Left lung (tissue), 10 donors: Measurements from ENCODE around the gene ATP10B. TPM values are rescaled to one million over a fixed set of nuclear protein-coding genes. Genes with fewer than 3 reads are reported as not detected.

Source experiments
- ATAC-seq: fragments of 200-7000 bp; cut with Tn5 transposase; one replicate; pipeline ENCODE4 v1.9.1; 2020; ENCODE audit warnings: moderate library complexity
- DNase-seq, 4 donors: peaks; one replicate each; pipeline ENCODE4 v3.0.0-alpha.2; 2013 to 2020
- H3K27ac ChIP-seq, 2 donors: fragments of 200-600 bp; sonication (generic) in 1 of 2; one replicate each; pipeline versions ENCODE4 v1.5.0 to v1.8.0; 2020 to 2021
- H3K27me3 ChIP-seq, 2 donors: fragments of 200-600 bp; sonication (generic) in 1 of 2; one replicate each; pipeline versions ENCODE4 v1.5.0 to v1.8.0; 2020 to 2021
- H3K36me3 ChIP-seq, 2 donors: fragments of 200-600 bp; sonication (generic) in 1 of 2; one replicate each; pipeline versions ENCODE4 v1.5.0 to v1.8.0; 2020 to 2021
- H3K4me1 ChIP-seq, 2 donors: fragments of 200-600 bp; one replicate each; pipeline ENCODE4 v1.8.0; 2021
- H3K4me3 ChIP-seq, 2 donors: fragments of 200-600 bp; sonication (generic) in 1 of 2; one replicate each; pipeline versions ENCODE4 v1.5.0 to v1.8.0; 2020 to 2021; ENCODE audit warnings: mild to moderate bottlenecking in 1 of 2
- H3K9me3 ChIP-seq, 2 donors: fragments of 200-600 bp; sonication (generic) in 1 of 2; one replicate each; pipeline versions ENCODE4 v1.5.0 to v1.8.0; 2020 to 2021
- CTCF ChIP-seq, 2 donors: fragments of 200-600 bp; sonication (generic) in 1 of 2; IDR thresholded peaks; one replicate each; pipeline versions ENCODE4 v1.5.0 to v1.8.0; 2021; ENCODE audit warnings: antibody characterized with exemption in 2 of 2
- intact Hi-C, 2 donors: fragments of 100-400 bp; cut with DNase I; formaldehyde crosslinking; loops; one replicate each; pipeline versions ENCODE4 v1.11.2 to v1.14.2; 2022
- polyA plus RNA-seq, 6 donors: library from polyadenylated mRNA; unstranded; fragments of 120-200 nt; gene quantifications; one replicate each; pipeline ENCODE4 v1.2.1, GENCODE V29; 2013; ENCODE audit not compliant: insufficient read length in 6 of 6
- total RNA-seq, 2 donors: library from RNA; stranded (reverse); fragmentation: NEBNext Ultra II Directional; extraction: Animal tissue kit (Norgen Biotek cat#: 25700); gene quantifications; one replicate each; pipeline ENCODE4 v1.2.1, GENCODE V29; 2021
- donor health status: DM: no; HTN: yes; CAD: no.
- donor health status: DM: no; HTN: no; CAD: no.

The ATP10B gene
- total and polyA plus RNA-seq, 8 donors, result 0.09 to 0.55 (median 0.37) TPM

- no peak for TF ChIP-seq CTCF (IDR thresholded peaks at IDR 0.05)
- no peak for ATAC-seq
- no peaks in the 10 kb centered on the region for H3K4me1 ChIP-seq
- intact Hi-C loops, result no loop called here
- H3K27ac ChIP-seq, result no peak overlapping the region
- DNase-seq, result no peak
- no peaks in the 10 kb centered on the region for H3K9me3 ChIP-seq
- H3K4me3 ChIP-seq, result no peak overlapping the region
- no peaks in the 10 kb centered on the region for H3K36me3 ChIP-seq
- H3K27me3 ChIP-seq, result no peaks in the 10 kb centered on the region
Measured at GRCh38 chr5:160534125-160534524, 317.9 kb downstream of the ATP10B start.

GRCh38 chr5:160525471-160526261, 326.3 kb downstream of the ATP10B start:
- TF ChIP-seq CTCF (IDR thresholded peaks at IDR 0.05), result no peak
- DNase-seq, result no peak
- Histone ChIP-seq H3K4me1 (no peaks in the 10 kb centered on the region), H3K27me3 (no peaks in the 10 kb centered on the region), H3K9me3 (no peaks in the 10 kb centered on the region), H3K4me3 (no peak overlapping the region), H3K27ac (no peak overlapping the region), H3K36me3 (no peaks in the 10 kb centered on the region)
- intact Hi-C loops, result no loop called here
- no peak for ATAC-seq

GRCh38 chr5:160524827-160525226, 327.2 kb downstream of the ATP10B start:
- TF ChIP-seq CTCF (IDR thresholded peaks at IDR 0.05), result no peak
- Histone ChIP-seq H3K27me3 (no peaks in the 10 kb centered on the region), H3K27ac (no peak overlapping the region), H3K4me1 (no peaks in the 10 kb centered on the region), H3K4me3 (no peak overlapping the region), H3K36me3 (no peaks in the 10 kb centered on the region), H3K9me3 (no peaks in the 10 kb centered on the region)
- ATAC-seq (no peak), DNase-seq (no peak)
- intact Hi-C loops, result no loop called here

- H3K27ac ChIP-seq, result no peak overlapping the region
- DNase-seq (no peak), ATAC-seq (no peak)
- intact Hi-C loops, result no loop called here
- H3K4me1 ChIP-seq, result no peaks in the 10 kb centered on the region
- H3K36me3 ChIP-seq, result no peaks in the 10 kb centered on the region
- no peaks in the 10 kb centered on the region for H3K9me3 ChIP-seq
- H3K4me3 ChIP-seq, result no peak overlapping the region
- H3K27me3 ChIP-seq, result no peaks in the 10 kb centered on the region
- TF ChIP-seq CTCF (IDR thresholded peaks at IDR 0.05), result no peak
Measured at GRCh38 chr5:160523502-160524163, 328.4 kb downstream of the ATP10B start.

GRCh38 chr5:160521392-160521663, 330.7 kb downstream of the ATP10B start:
- H3K9me3 ChIP-seq, result no peaks in the 10 kb centered on the region
- intact Hi-C loops, result no loop called here
- H3K36me3 ChIP-seq, result no peaks in the 10 kb centered on the region
- no peak for TF ChIP-seq CTCF (IDR thresholded peaks at IDR 0.05)
- DNase-seq, result no peak
- H3K27ac ChIP-seq, result no peak overlapping the region
- H3K4me1 ChIP-seq, result no peaks in the 10 kb centered on the region
- no peak for ATAC-seq
- H3K4me3 ChIP-seq, result no peak overlapping the region
- H3K27me3 ChIP-seq, result no peaks in the 10 kb centered on the region
